ENCODE measurements around the gene ANKRD63. TPM values are rescaled to one million over a fixed set of nuclear protein-coding genes. Genes with fewer than 3 reads are reported as not detected.

ANKRD63 gene
- total and polyA plus RNA-seq, 2 of the 13 experiments (the other 11 are each of a cell fraction or from before 2014, with no cell fraction given) = not detected

DNA sequence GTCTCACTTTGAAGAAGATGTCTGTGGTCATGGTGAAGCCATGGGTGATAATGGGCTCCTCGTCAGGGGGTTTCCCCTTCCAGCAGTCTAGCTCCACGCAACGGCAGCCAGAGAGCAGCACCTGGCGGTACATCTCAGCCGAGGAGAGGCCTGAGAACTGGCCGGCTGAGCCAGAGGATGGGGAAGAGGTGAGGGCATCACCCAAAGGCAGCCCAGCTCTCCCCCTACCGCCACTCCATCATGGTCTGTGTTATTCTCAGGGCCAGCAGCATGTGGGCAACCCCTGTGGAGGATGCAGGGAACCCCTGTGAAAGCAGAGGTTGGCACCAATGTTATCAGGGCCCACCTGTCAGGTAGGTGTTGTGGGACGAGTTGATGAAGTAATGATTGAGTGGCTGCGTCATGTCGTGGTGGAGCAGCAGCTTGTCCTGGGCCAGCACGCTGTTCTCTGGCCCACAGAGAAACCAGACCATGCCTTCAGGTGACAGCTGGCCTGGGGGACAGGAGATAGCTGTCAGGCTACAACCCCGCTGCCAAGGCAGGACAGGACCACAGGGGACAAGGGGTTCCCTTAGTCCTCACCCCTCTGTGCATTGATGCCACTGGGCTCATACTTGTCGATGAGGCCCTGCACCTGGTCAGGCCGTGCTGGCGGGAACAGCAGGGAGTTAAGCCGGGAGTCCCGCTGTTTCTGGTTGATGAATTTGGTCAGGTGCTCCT, 15.5 kb upstream of the ANKRD63 start:
- CTCF ChIA-PET (ENCODE audit: low intra/inter-chr PET ratio, low total read pairs) = no interaction called here
- no peaks in the 10 kb centered on the region for H3K79me2 ChIP-seq (ENCODE audit: insufficient read depth, low read length)
- H3K27me3 ChIP-seq (ENCODE audit: control insufficient read depth in 1 of 2, insufficient read depth in 2 of 2, low read length in 2 of 2) = peaks cover 16 to 89% of the 10 kb centered on the region in 2 experiments
- no peak for FAIRE-seq
- no peak overlapping the region for H3K4me3 ChIP-seq (replicated peaks in 1 of 3; ENCODE audit: insufficient read depth in 1 of 3, low read depth in 2 of 3, low read length in 3 of 3)
- H3K27ac ChIP-seq (ENCODE audit: extremely low read length, insufficient read depth, low read length) = no peak overlapping the region
- 5% methylated on average over 3 of the region's 17 CpGs for WGBS (ENCODE audit: low lambda C conversion rate)
- no peaks in the 10 kb centered on the region for H4K20me1 ChIP-seq (ENCODE audit: insufficient read depth, low read length)
- DNase-seq (ENCODE audit: low spot score) = no peak
- H3K4me2 ChIP-seq (ENCODE audit: low read depth, low read length) = no peak overlapping the region
- in situ Hi-C loops (cut with HindIII; ENCODE audit: extremely low pct_ligation_motif_present, low pct_unique_long_range_greater_than_20kb) = no loop called here
- no peak for ATAC-seq
- no peaks in the 10 kb centered on the region for H3K36me3 ChIP-seq (replicated peaks in 1 of 2; ENCODE audit: control insufficient read depth in 1 of 2, insufficient read depth in 2 of 2, low read length in 2 of 2)
- no peaks in the 10 kb centered on the region for H3K9me3 ChIP-seq (ENCODE audit: low read length)
- BruUV-seq (replicated peaks) = no TSS peak
- intact Hi-C loops (cut with micrococcal nuclease; ENCODE audit: unreplicated experiment) = no loop called here
- H2AFZ ChIP-seq (ENCODE audit: low read length) = no peak overlapping the region
- no peak for TF ChIP-seq ETV5 (CRISPR knock-in tag; IDR thresholded peaks at IDR 0.05; ENCODE audit: borderline replicate concordance)
- no peak for TF ChIP-seq KIAA2018 (CRISPR knock-in tag; IDR thresholded peaks at IDR 0.05; ENCODE audit: borderline replicate concordance)
- no peak for TF ChIP-seq ZBTB21 (CRISPR knock-in tag; IDR thresholded peaks at IDR 0.05)
- TF ChIP-seq, protein P1, sequence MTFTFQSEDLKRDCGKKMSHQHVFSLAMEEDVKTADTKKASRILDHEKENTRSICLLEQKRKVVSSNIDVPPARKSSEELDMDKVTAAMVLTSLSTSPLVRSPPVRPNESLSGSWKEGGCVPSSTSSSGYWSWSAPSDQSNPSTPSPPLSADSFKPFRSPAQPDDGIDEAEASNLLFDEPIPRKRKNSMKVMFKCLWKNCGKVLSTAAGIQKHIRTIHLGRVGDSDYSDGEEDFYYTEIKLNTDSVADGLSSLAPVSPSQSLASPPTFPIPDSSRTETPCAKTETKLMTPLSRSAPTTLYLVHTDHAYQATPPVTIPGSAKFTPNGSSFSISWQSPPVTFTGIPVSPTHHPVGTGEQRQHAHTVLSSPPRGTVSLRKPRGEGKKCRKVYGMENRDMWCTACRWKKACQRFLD (CRISPR knock-in tag; IDR thresholded peaks at IDR 0.05; ENCODE audit: borderline replicate concordance) = no peak
- H3K4me1 ChIP-seq (ENCODE audit: insufficient read depth, low read length) = no peaks in the 10 kb centered on the region
- POLR2A ChIA-PET = no interaction called here
- H3K9ac ChIP-seq (ENCODE audit: insufficient read depth, low read depth, low read length) = no peak overlapping the region
